Natural killer cell (primary cell): ENCODE data around the gene ITM2C. TPM values are rescaled to one million over a fixed set of nuclear protein-coding genes. Genes with fewer than 3 reads are reported as not detected.
A peak's percentile ranks its signal among the peaks of the same experiment; 100 is the strongest.

Experiments used
- ATAC-seq, 3 donors: fragments of 150-1000 bp in 2 of 3; fragments of 200-7000 bp in 1 of 3; cut with Tn5 transposase; 1 replicate in 1 of 3; 2 replicates in 2 of 3; pipeline ENCODE4 v1.10.0; 2021; ENCODE audit warnings: mild to moderate bottlenecking in 2 of 3, moderate library complexity in 2 of 3
- DNase-seq, 2 donors: peaks; one replicate each; pipeline versions ENCODE4 v3.0.0 to v3.0.0-alpha.2; 2013 to 2021; ENCODE audit warnings: mixed read lengths in 1 of 2
- H3K27ac ChIP-seq: one replicate; pipeline ENCODE4 v1.5.1; 2013; ENCODE audit warnings: mild to moderate bottlenecking, low read length
- H3K27me3 ChIP-seq: one replicate; pipeline ENCODE4 v1.6.1; 2013; ENCODE audit warnings: low read length; ENCODE audit not compliant: control insufficient read depth, insufficient read depth
- H3K36me3 ChIP-seq: one replicate; pipeline ENCODE4 v1.6.1; 2013; ENCODE audit warnings: low read length; ENCODE audit not compliant: control insufficient read depth, insufficient read depth
- H3K4me1 ChIP-seq: one replicate; pipeline ENCODE4 v1.6.1; 2013; ENCODE audit warnings: low read length; ENCODE audit not compliant: control insufficient read depth, insufficient read depth
- H3K4me3 ChIP-seq: one replicate; pipeline ENCODE4 v1.5.1; 2013; ENCODE audit warnings: low read length
- H3K9me3 ChIP-seq: one replicate; pipeline ENCODE4 v1.6.1; 2013; ENCODE audit warnings: low read length; ENCODE audit not compliant: control insufficient read depth, insufficient read depth
- H3K27ac Mint-ChIP-seq, 2 donors: one replicate each; pipeline ENCODE4 v1.8.0; 2022; ENCODE audit warnings: mild to moderate bottlenecking in 2 of 2, mixed read lengths in 2 of 2, moderate library complexity in 1 of 2
- H3K27me3 Mint-ChIP-seq, 2 donors: one replicate each; pipeline ENCODE4 v1.8.0; 2022; ENCODE audit warnings: low read depth in 2 of 2, mixed read lengths in 2 of 2
- H3K36me3 Mint-ChIP-seq: one replicate; pipeline ENCODE4 v1.8.0; 2022; ENCODE audit warnings: mixed read lengths
- H3K4me1 Mint-ChIP-seq, 2 donors: one replicate each; pipeline ENCODE4 v1.8.0; 2022; ENCODE audit warnings: mixed read lengths in 2 of 2
- H3K4me3 Mint-ChIP-seq: one replicate; pipeline ENCODE4 v1.8.0; 2022; ENCODE audit warnings: mild to moderate bottlenecking, moderate library complexity, mixed read lengths
- H3K9me3 Mint-ChIP-seq, 2 donors: one replicate each; pipeline ENCODE4 v1.8.0; 2022; ENCODE audit warnings: mixed read lengths in 2 of 2
- CTCF ChIP-seq: fragments of 200-600 bp; IDR thresholded peaks from one replicate; pipeline ENCODE4 v1.8.0; 2022; ENCODE audit warnings: antibody characterized with exemption
- WGBS: methylation state at CpG from one replicate; pipeline ENCODE4 v1.1.7; 2013; ENCODE audit warnings: missing lambda C conversion rate; ENCODE audit not compliant: insufficient coverage; 5-methylcytosine and 5-hydroxymethylcytosine counted together
- intact Hi-C: fragments of 100-400 bp; cut with micrococcal nuclease; formaldehyde crosslinking; loops from one replicate; pipeline ENCODE4 v1.14.2; 2022
- total RNA-seq, 4 donors: library from RNA; stranded (reverse); fragments of 120-200 nt in 1 of 4; gene quantifications; one replicate each; pipeline versions ENCODE4 v1.2.3 to v1.2.4, GENCODE V29; 2013 to 2022

Gene ITM2C
- total RNA-seq, 3 donors from 2014 or later (not counting 1 experiment from before 2014, with no cell fraction given): 4.7 to 36.3 (median 5.1) TPM

- H3K27me3 Mint-ChIP-seq: peaks cover 38 to 47% of the 10 kb centered on the region in 2 donors
- WGBS: 81% methylated on average over 15 of the region's 19 CpGs
- H3K9me3 ChIP-seq: no peaks in the 10 kb centered on the region
- H3K27ac ChIP-seq: no peak overlapping the region
- peaks cover 20% of the 10 kb centered on the region for H3K27me3 ChIP-seq
- H3K4me3 Mint-ChIP-seq: no peak overlapping the region
- no peaks in the 10 kb centered on the region for H3K36me3 ChIP-seq
- DNase-seq: no peak
- H3K4me1 Mint-ChIP-seq: peaks cover 5 to 43% of the 10 kb centered on the region in 2 donors
- no peak for ATAC-seq
- H3K4me1 ChIP-seq: peaks cover 64% of the 10 kb centered on the region
- no peak overlapping the region for H3K4me3 ChIP-seq
- no peak overlapping the region for H3K27ac Mint-ChIP-seq
- H3K36me3 Mint-ChIP-seq: no peaks in the 10 kb centered on the region
- H3K9me3 Mint-ChIP-seq: no peaks in the 10 kb centered on the region
- intact Hi-C loops: no loop called here
- TF ChIP-seq CTCF: no peak
Measured at GRCh38 chr2:230868947-230869913, 4.5 kb downstream of the ITM2C start.

- H3K36me3 ChIP-seq: no peaks in the 10 kb centered on the region
- Mint-ChIP-seq H3K27ac (no peak overlapping the region), H3K36me3 (no peaks in the 10 kb centered on the region), H3K9me3 (no peaks in the 10 kb centered on the region), H3K4me1 (peaks cover 0 to 41% of the 10 kb centered on the region in 2 donors), H3K4me3 (no peak overlapping the region), H3K27me3 (peaks cover 40 to 47% of the 10 kb centered on the region in 2 donors)
- peak in 1 of 2 donors; percentile 15 for DNase-seq
- 76% methylated on average over 11 of the region's 11 CpGs for WGBS
- no peaks in the 10 kb centered on the region for H3K9me3 ChIP-seq
- ATAC-seq: no peak
- intact Hi-C loops: no loop called here
- TF ChIP-seq CTCF: no peak
- no peak overlapping the region for H3K4me3 ChIP-seq
- peaks cover 65% of the 10 kb centered on the region for H3K4me1 ChIP-seq
- no peak overlapping the region for H3K27ac ChIP-seq
- H3K27me3 ChIP-seq: peaks cover 25% of the 10 kb centered on the region
Measured at GRCh38 chr2:230869914-230870543, 5.3 kb downstream of the ITM2C start.

- no peak for TF ChIP-seq CTCF
- Histone ChIP-seq H3K36me3 (no peaks in the 10 kb centered on the region), H3K27ac (no peak overlapping the region), H3K9me3 (no peaks in the 10 kb centered on the region), H3K27me3 (peaks cover 31% of the 10 kb centered on the region), H3K4me1 (peaks cover 65% of the 10 kb centered on the region), H3K4me3 (no peak overlapping the region)
- Mint-ChIP-seq H3K36me3 (no peaks in the 10 kb centered on the region), H3K9me3 (no peaks in the 10 kb centered on the region), H3K27me3 (peaks cover 44 to 47% of the 10 kb centered on the region in 2 donors), H3K4me3 (no peak overlapping the region), H3K27ac (no peak overlapping the region), H3K4me1 (peaks cover 0 to 39% of the 10 kb centered on the region in 2 donors)
- no peak for ATAC-seq
- DNase-seq: no peak
- intact Hi-C loops: no loop called here
- WGBS: 64% methylated on average over 18 of the region's 18 CpGs
Measured at GRCh38 chr2:230870544-230871360, 6.0 kb downstream of the ITM2C start.
